HG03159 (cell line): ENCODE data around the gene CTDSP2.
A peak's percentile ranks its signal among the peaks of the same experiment; 100 is the strongest.
"Not testable (repeated sequence)": the region's sequence is repeated elsewhere in the genome, so short reads cannot be mapped to it uniquely, and the experiment has no call there.

Experiments
- ATAC-seq: cut with Tn5 transposase; IDR thresholded peaks from one replicate; pipeline ENCODE4 v1.9.1; 2021; ENCODE audit warnings: mild to moderate bottlenecking, moderate library complexity; ENCODE audit not compliant: unreplicated experiment

CTDSP2 gene, protein sequence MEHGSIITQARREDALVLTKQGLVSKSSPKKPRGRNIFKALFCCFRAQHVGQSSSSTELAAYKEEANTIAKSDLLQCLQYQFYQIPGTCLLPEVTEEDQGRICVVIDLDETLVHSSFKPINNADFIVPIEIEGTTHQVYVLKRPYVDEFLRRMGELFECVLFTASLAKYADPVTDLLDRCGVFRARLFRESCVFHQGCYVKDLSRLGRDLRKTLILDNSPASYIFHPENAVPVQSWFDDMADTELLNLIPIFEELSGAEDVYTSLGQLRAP

DNA sequence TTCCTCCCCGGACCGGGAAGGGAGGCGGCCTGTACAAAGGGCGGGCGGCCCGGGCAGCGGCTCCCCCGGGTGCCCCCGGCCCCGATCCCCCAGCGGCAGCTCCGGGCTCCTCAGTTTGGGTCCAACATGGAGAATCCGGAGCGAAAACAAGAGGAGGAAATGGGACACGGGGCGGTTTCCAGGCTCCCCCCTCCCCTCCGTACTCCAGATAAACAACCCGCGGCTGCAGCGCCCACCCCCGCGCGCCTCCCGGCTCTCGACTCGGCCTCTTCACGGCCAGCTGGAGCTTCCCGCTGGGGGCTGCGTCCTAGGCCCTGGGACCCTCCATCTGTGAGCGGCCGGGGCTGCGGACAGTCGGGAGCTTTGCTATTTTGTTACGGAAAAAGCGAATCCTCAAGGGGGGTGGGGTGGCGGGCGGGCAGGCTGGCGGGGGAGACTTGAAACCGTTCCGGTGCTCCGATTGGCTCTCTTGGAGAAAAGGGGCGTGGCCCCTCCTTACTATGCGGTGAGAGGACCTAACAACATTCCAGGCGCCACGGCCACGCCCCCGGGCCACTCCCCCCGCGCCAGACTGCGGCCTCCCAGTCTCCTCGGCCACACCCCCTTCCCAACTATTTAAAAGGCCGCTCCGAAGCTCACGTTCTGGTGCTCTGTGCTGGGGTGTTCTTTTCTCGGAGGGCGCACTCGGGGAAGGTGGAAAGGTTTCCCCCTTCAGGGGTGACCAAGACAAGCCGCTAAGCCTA is at the start of gene CTDSP2:
CTDSP2 (minus strand) TSS at position 153 of the 743 bp plus-strand sequence. CDS start 294 bp downstream, outside the sequence.
- peak; percentile 26 for ATAC-seq

GRCh38 chr12:57896115-57896433 is 49.5 kb upstream of the CTDSP2 start:
- ATAC-seq: no peak

GRCh38 chr12:57895389-57896114 is 49.0 kb upstream of the CTDSP2 start:
- no peak for ATAC-seq

DNA sequence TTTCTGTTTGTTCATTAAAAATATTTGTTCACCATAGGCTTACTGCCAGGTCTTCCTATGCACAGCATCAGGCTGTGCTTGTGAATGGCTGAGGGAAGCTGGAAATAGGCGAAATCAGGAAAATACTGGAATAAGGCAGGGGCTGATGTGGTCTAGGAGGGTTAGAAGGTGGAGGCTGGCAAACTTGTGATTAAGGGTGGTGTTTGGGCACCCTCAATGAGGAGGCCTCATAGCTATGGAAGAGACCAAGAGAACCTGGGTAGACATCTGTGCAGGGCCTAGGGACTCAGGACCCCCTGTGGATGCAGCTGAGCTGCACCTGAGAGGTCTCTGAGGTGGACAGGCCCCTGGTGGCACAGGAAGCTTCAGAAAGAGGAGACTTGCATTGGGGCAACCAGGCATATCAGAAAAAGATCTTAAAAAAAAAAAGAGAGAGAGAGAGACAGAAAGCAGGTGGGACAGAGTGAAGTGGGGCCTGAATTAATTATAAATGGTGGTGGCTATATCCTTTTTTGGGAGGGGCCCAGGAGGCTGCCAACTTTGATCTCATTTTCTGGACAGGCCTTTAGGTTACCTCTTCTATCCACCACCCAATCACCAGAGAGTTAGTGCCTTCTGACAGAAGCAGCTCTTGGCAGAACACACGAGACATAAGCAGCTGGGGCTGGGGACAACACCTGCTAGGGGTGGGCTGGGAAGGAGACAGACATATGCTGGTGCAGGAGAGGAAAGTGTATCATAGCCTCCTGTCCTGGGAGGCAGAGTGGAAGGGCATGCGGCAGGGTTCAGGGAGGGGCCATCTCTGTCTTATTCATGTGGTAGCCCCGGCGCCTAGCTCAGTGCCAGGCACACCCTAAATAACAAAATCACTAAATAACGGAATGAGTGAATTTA is 48.1 kb upstream of the CTDSP2 start:
- no peak for ATAC-seq

DNA sequence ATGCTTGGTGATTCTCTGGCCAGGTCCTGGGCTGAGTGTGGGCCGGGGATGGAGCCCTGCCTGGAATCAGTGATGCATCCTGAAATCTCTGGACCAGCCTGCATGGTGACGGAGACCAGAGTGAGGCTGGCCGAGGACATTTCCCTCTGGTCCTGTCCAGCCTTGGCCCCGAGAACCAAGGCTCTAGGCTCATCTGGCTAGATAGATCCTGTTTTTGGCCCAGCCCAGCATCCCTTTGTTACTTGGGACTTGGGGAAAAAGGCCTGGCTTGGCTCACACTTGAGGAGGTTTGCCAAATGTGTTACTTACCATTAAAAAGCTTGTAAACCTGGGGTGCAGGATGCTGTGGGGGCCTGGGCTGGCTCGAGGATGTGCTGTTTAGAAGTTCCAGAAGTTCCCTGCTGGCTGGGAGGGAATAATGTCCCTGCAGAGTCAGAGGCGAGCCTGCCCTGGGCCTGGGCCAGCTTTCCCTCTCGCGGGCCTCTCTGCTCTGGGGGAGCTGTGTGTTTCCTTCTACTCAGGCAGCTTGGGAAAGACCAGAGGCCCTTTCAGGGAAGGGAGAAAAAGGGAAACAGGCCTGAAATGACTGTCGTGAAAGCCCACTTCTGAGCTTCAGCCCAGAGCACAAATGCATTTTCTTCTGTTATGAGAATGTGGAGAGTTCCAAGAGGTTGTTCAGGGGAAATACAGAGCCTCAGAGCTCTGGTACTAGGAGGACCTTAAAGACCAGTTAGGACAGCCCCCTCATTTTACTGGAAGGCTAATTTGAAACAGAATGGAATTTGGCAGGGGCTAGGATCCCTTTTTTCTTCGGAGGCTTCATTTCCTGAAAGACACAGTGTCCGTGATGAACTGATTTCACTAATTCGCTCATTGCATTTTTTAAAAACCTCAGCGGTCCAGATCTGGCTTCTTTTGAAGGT is 47.2 kb upstream of the CTDSP2 start:
- ATAC-seq: no peak

DNA sequence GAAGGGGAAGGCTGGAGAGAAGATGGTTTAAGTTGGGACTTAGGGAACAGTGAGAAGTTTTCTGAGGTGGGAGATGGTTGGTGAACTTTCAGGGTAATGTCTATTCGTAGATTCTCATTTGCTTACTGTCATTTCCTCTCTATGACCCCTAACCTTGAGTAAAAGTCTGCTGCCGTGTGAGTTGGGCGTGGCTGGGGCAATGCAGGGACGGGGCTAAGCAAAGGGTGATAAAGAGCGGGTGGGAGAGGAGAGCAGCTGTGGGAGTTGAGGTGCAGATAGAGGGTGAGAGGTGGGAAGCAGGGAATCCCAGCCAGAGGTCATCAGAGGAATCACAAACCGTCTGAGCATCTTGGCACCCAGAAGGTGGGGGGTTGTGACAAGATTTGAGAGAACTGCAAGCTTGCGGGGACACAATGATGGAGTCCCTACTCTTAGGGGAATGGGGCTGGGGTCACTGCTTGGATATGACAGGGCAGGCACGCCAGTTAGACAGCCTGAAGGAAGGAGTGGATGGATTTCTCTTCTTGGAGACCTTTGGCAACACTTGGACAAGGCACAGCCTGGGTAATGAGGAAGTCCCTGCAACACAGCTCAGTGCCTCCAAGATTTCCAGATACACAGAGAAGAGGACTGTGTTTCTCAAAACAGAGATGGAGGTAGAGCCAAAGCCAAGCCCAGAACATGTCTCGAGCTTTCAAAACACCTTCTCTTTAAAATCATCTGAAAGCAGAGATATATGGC is 45.9 kb upstream of the CTDSP2 start:
- ATAC-seq: no peak

DNA sequence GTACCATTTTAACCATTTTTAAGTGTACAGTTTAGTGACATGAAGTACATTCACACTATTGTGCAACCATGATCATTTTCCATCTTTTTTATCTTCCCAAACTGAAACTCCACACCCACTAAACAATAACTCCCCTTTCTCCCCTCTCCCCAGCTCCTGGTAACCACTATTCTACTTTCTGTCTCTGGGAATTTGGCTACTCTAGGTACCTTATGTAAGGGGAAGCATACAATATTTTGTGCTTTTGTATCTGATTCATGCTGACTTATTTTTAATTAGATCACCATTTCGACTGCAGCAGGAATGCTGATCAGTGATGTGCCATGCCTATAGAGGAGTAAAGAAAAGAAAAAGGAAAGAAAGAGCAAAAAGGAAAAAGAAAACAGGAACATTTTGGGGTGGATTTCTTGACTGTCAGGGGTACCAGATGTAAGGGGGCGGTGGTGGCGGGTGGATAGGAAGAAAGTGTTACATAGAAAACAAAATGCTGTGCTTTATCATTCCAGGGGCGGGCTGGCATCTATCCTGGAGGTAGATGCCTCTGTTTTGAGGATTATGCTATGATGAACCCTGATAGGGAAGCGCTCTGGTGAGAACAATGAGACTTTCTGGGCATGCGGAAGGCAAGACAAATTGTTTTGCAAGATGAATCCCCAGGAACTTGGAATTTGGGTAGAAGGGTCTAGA is 45.2 kb upstream of the CTDSP2 start:
- no peak for ATAC-seq

GRCh38 chr12:57890191-57891115 is 43.9 kb upstream of the CTDSP2 start:
- ATAC-seq: no peak

DNA sequence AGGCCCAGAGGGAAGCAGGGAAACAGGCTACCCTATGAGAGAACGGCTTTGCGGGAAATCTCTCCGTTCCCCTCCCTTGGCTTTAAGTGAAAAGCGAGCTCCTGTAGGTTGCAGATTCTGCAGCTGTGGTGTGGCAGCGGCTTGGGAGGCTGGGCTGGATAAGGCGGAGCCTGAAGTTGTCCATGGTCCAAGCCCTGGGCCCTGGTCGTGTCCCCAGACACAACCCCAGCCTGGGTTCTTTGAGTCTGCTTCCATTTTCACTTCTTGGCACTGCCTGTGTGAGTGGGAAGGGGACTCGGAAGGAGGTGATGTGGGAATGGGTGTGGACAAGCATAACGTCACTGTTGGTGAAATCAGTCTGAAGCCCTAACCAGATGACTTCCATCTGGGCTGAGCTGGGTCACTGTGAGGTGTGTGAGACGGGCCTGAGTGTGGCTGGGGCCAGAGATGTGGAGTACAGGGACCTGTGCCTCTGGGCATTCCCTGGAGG is 43.0 kb upstream of the CTDSP2 start:
- no peak for ATAC-seq

DNA sequence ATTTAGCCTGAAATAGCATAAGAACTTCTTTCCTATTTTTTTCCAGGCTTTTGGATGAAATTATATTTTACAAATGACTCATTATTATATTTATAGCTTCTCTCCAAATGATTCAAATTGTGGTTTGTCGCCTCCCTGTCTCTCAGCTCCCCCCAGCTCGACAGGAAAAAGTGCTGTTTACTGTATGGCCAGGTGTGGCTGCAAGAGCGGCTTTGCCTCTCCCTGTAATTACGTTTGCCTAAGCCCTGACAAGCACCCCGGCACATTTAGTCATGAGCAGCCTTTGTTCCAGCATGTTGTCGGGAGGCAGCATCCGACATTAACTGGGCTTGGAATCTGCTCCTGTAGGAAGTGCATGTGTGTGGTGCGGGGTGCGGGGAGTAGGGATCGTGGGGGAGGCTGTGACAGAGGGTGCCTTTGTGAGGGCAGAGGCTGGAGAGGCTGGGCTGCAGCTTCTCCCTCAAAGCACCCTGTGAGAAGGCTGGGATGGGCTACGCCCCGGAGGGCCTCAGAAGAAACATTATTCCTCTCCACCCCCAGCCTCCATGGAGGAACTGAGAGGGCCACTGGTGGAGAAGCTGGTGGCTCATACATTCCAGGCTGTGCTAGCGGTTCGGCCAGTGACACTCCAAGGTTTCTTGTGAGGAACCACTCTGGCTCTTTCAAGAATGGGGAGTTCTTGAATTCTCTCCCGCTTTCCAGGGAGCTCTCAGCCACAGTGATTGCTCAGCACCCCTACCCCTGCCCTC is 42.1 kb upstream of the CTDSP2 start:
- ATAC-seq: no peak

GRCh38 chr12:57887631-57888408 is 41.3 kb upstream of the CTDSP2 start:
- no peak for ATAC-seq

DNA sequence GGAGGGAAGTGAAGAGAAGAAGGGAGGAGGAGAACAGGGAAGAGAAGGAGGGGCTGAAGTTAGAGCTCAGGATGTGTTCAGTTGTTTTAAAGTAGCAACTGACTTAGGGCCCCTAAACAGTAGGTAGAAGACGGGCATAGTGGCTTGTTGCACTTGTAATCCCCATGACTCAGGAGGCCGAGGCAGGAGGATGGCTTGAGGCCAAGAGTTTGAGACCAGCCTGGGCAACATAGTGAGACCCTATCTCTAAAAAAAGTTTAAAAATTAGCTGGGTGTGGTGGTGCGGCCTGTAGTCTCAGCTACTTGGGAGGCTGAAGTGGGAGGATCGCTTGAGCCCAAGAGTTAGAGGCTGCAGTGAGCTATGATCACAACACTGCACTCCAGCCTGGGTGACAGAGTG is 40.4 kb upstream of the CTDSP2 start:
- ATAC-seq: not testable (repeated sequence)

- no peak for ATAC-seq
Observed at GRCh38 chr12:57886542-57886941, 40.0 kb upstream of the CTDSP2 start.

DNA sequence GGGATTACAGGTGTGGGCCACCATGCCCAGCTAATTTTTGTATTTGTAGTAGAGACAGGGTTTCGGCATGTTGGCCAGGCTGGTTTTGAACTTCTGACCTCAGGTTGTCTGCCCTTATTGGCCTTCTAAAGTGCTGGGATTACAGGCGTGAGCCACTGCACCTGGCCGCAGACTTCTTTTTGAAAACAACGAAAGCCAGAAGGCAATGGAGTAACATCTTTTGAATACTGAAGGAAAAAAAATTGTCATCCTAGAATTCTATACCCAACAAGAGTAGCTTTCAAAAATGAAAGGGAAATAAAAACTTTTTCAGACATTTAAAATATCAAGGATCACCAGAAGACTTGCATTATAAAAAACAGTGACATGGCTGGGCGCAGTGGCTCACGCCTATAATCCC is 38.7 kb upstream of the CTDSP2 start:
- no peak for ATAC-seq

GRCh38 chr12:57883700-57884099 is 37.2 kb upstream of the CTDSP2 start:
- no peak for ATAC-seq

DNA sequence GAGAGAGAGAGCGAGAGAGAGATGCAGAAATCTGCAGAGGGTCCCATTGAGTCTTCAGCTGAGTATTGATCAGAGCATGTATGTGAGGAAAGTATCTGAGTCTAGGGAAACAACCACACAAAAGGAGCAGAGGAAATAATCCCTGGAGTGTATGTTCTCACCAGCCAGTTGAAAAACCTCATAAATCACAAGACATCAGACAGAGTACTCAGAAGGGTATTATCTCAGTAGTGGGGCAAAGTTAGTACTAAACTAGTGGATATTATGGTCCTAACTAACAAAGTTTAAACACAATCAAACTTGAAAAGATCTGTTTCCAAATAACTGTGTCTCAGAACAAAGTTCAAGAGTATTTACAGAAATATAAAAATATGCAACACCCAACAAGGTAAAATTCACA is 36.5 kb upstream of the CTDSP2 start:
- ATAC-seq: no peak
